ENCODE results near the gene MSI2.

MSI2 gene

DNA sequence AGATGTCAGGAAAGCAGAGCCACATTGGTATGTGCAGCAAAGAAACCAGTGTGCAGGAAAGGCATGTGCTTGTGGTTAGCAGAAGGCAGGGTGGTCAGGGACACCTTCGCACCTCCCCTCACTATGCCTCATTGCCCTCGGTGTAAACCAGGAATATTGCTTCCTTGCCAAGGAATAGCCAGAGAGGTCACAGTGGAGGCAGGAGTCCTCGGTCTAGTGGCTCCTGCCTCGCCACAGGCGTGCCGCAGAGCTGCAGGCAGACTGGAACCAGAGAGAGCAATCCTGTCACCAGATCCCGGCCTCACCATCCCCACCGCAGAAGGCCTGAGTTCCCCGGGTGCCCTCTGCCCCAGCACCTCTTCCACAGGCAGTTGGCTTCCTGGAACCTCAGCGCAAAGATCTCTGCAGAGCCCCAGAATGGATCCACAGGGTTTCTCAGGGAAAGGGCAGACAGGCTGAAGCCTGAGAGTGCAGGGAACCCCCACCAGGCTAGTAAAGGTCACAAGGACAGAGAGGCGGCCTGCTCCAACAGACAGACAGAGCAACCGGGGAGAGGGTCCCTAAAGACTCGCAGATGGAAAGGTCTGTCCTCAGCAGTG, 467.2 kb downstream of the MSI2 start:
- ChIA-PET CTCF (no interaction called here), POLR2A (no interaction called here)
- no peak for DNase-seq (ENCODE audit: extremely low spot score)
- TF ChIP-seq CTBP1 (IDR thresholded peaks at IDR 0.05; ENCODE audit: borderline replicate concordance) (no peak), ZNF384 (IDR thresholded peaks at IDR 0.05) (no peak), TARDBP (IDR thresholded peaks at IDR 0.05) (no peak), ARNT (IDR thresholded peaks at IDR 0.05) (no peak)
- TF ChIP-seq, protein P1, sequence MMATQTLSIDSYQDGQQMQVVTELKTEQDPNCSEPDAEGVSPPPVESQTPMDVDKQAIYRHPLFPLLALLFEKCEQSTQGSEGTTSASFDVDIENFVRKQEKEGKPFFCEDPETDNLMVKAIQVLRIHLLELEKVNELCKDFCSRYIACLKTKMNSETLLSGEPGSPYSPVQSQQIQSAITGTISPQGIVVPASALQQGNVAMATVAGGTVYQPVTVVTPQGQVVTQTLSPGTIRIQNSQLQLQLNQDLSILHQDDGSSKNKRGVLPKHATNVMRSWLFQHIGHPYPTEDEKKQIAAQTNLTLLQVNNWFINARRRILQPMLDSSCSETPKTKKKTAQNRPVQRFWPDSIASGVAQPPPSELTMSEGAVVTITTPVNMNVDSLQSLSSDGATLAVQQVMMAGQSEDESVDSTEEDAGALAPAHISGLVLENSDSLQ (IDR thresholded peaks at IDR 0.05), result no peak

DNA sequence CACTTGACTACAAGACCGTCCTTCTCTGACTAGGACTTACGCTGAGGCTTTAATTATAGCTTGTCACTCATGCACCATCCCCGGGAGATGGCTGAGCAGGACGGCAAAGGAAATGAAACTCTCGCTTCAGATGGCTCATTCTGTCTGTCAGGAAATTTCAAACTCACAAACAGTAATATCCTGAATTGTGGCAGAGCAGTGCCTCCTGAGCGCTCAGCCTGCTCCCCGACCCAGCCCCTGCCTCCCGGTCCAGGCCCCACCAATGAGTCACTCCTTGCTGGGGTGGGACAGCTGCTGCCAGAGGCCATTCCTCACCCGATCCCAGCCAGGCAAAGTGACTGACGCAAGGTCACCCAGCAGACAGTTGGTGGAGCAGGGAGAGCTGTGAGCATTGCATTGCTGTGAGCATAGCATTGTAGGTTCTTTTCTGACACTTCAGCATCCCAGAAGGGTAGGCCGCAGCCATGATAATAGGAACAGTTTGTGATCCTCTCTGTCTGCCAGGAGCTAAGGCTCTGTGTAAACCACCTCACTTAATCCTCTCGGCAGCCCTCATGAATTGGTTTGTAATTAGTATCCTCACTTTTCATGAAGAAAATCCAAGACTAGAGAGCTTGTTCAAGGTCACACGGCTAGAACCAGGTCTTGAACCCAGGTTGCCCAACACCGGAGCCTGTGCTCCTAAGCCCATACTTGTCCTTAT, 467.9 kb downstream of the MSI2 start:
- ChIA-PET POLR2A (no interaction called here), CTCF (no interaction called here)
- TF ChIP-seq NFRKB (IDR thresholded peaks at IDR 0.05) (no peak), ZNF384 (IDR thresholded peaks at IDR 0.05) (no peak), HDGF (IDR thresholded peaks at IDR 0.05; ENCODE audit: borderline replicate concordance) (no peak), FOXM1 (IDR thresholded peaks at IDR 0.05; ENCODE audit: borderline replicate concordance) (no peak), FOXA1 (IDR thresholded peaks at IDR 0.05) (no peak), FOXK2 (IDR thresholded peaks at IDR 0.05) (no peak), CTBP1 (IDR thresholded peaks at IDR 0.05; ENCODE audit: borderline replicate concordance) (no peak), L3MBTL2 (conservative IDR thresholded peaks at IDR 0.05) (no peak), TARDBP (IDR thresholded peaks at IDR 0.05) (no peak), ARNT (IDR thresholded peaks at IDR 0.05) (no peak), SP1 (IDR thresholded peaks at IDR 0.05) (no peak), ELF4 (IDR thresholded peaks at IDR 0.05) (no peak), BHLHE40 (IDR thresholded peaks at IDR 0.05; ENCODE audit: borderline replicate concordance) (no peak), SUZ12 (IDR thresholded peaks at IDR 0.05) (no peak)
- DNase-seq (ENCODE audit: extremely low spot score), result no peak

DNA sequence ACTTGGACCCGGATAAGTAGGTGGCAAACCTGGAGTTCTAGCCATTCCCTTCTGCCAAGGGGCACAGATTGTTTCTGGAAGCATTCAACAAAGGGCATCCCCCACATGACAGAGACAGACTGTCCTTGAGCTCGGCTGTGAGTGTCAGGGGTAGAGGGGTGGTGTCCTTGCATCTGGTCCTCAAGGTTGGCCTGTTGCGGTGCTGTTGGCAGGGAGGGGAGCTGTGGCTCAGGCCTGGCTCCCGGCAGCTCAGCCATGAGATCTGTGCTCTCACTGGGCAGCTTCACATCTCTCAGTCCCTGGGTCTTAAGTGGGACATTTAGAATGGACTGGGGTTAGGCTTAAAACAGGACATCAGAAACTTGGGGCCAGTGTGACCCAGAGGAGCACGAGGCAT, 468.4 kb downstream of the MSI2 start:
- ChIA-PET CTCF (no interaction called here), POLR2A (no interaction called here)
- DNase-seq (ENCODE audit: extremely low spot score), result no peak
- TF ChIP-seq BHLHE40 (IDR thresholded peaks at IDR 0.05; ENCODE audit: borderline replicate concordance), result no peak
- TF ChIP-seq TARDBP (IDR thresholded peaks at IDR 0.05), result no peak
- no peak for TF ChIP-seq LEF1 (IDR thresholded peaks at IDR 0.05; ENCODE audit: borderline replicate concordance)
- TF ChIP-seq HDGF (IDR thresholded peaks at IDR 0.05; ENCODE audit: borderline replicate concordance), result no peak
- TF ChIP-seq ZNF384 (IDR thresholded peaks at IDR 0.05), result no peak
- TF ChIP-seq ELF4 (IDR thresholded peaks at IDR 0.05), result no peak

DNA sequence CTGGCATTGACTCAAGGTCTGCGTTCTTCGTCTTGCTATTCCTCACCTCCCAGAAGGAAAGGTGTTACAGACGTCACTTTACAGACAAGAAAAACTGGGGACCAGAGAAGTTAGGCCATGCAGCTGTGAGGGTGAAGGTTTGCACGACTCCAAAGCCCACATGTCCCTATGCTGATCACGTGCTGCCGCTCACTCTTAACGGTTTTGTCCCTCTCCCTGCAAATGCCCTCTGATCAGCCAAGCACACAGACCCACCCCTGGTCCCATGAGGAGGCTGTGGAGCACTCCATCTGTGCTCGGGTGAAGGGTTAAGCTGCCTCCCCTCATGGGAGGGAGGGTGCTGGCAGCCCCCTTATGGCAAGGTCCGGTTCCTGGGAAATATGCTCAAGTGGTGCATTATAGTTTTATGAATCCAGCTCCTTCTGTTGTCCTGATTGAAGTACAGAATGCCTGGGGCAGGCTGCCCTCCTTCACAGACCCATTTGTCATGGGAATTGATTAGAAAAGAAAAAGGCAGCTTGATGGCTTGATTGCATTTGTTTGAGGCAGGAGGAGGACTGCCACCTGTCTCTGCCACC, 470.0 kb downstream of the MSI2 start:
- no peak for TF ChIP-seq ZNF384 (IDR thresholded peaks at IDR 0.05)
- no peak for TF ChIP-seq SP1 (IDR thresholded peaks at IDR 0.05)
- no peak for TF ChIP-seq NFRKB (IDR thresholded peaks at IDR 0.05)
- TF ChIP-seq ELF4 (IDR thresholded peaks at IDR 0.05), result no peak
- TF ChIP-seq FOXA1 (IDR thresholded peaks at IDR 0.05), result no peak
- TF ChIP-seq TARDBP (IDR thresholded peaks at IDR 0.05), result no peak
- no peak for TF ChIP-seq HDGF (IDR thresholded peaks at IDR 0.05; ENCODE audit: borderline replicate concordance)
- TF ChIP-seq ARNT (IDR thresholded peaks at IDR 0.05), result no peak
- TF ChIP-seq BHLHE40 (IDR thresholded peaks at IDR 0.05; ENCODE audit: borderline replicate concordance), result no peak
- no peak for TF ChIP-seq FOXK2 (IDR thresholded peaks at IDR 0.05)
- TF ChIP-seq LEF1 (IDR thresholded peaks at IDR 0.05; ENCODE audit: borderline replicate concordance), result no peak
- TF ChIP-seq, protein P1 (IDR thresholded peaks at IDR 0.05), result no peak
- TF ChIP-seq FOXM1 (IDR thresholded peaks at IDR 0.05; ENCODE audit: borderline replicate concordance), result no peak
- no peak for DNase-seq (ENCODE audit: extremely low spot score)
- ChIA-PET CTCF (no interaction called here), POLR2A (no interaction called here)

DNA sequence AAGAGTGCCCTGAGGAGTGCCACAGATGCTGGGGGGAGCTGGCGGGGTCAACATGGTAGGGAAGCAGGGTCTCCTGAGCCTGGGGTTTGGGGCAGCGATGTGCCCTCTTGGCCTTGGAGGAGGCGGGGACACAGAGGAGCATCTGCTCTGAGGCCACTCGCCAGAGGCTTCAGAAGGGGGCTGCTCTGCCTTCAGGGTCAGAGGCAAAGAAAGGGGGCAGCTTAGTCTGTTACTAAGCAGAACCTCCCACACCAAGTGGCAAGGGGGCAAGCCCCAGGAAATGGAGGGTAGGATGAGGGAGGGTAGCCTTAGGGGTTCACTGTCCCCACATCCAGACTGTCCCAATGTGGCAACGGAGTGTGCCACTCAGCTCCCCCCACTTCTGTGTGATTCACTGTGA, 470.5 kb downstream of the MSI2 start:
- TF ChIP-seq CTBP1 (IDR thresholded peaks at IDR 0.05; ENCODE audit: borderline replicate concordance) (no peak), SP1 (IDR thresholded peaks at IDR 0.05) (no peak), FOXM1 (IDR thresholded peaks at IDR 0.05; ENCODE audit: borderline replicate concordance) (no peak), ARNT (IDR thresholded peaks at IDR 0.05) (no peak), ELF4 (IDR thresholded peaks at IDR 0.05) (no peak), LEF1 (IDR thresholded peaks at IDR 0.05; ENCODE audit: borderline replicate concordance) (no peak)
- TF ChIP-seq, protein P1 (IDR thresholded peaks at IDR 0.05), result no peak
- ChIA-PET POLR2A (no interaction called here), CTCF (no interaction called here)
- DNase-seq (ENCODE audit: extremely low spot score), result no peak

DNA sequence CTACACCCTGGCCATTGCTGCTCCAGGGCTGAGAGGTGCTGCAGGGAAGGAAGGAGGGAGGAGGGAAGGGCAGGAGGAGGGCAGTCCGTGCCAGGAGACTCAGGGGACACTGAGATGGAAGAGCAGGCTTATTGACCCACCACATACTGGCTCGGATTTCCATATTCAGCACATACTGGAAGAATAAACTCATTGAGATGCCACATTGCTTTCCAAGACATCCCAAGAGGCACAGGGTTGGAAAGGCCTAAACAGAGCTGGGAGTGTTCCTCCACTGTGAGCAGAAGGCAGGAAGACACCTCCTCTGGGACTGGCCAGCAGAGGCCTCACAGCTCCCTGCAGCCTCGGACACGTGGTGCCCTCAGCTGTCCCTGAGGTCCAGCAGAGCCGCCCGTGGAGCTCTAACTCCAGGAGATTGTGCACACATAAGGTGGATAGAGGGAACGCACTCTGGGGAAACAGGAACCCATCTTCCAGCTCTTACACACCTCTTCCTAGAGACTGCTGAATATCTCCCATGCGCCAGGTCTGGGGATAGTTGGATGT, 471.4 kb downstream of the MSI2 start:
- POLR2A ChIA-PET, result no interaction called here
- TF ChIP-seq FOXA1 (IDR thresholded peaks at IDR 0.05) (no peak), SUZ12 (IDR thresholded peaks at IDR 0.05) (no peak), TARDBP (IDR thresholded peaks at IDR 0.05) (no peak), NFRKB (IDR thresholded peaks at IDR 0.05) (no peak), CTBP1 (IDR thresholded peaks at IDR 0.05; ENCODE audit: borderline replicate concordance) (no peak), BHLHE40 (IDR thresholded peaks at IDR 0.05; ENCODE audit: borderline replicate concordance) (no peak), LEF1 (IDR thresholded peaks at IDR 0.05; ENCODE audit: borderline replicate concordance) (no peak), HDGF (IDR thresholded peaks at IDR 0.05; ENCODE audit: borderline replicate concordance) (no peak)
- TF ChIP-seq, protein P1 (IDR thresholded peaks at IDR 0.05), result no peak
- no peak for DNase-seq (ENCODE audit: extremely low spot score)
- CTCF ChIA-PET, result interaction anchor here (1.2 kb wide), 1 partner anchor 20 kb away, joined by 4 read pairs; no protein-coding TSS in a partner anchor

Data from HEK293T (cell line).